WTC11 (cell line): ENCODE data around the gene ENTR1.

Experiments used
- ATF1 ChIP-seq: sonication (generic); formaldehyde crosslinking; IDR thresholded peaks from 2 replicates; pipeline ENCODE4 v1.8.1; 2023; ENCODE audit warnings: mild to moderate bottlenecking, moderate library complexity, missing genetic modification reagents
- EMX1 ChIP-seq: fragments of 250-450 bp; sonication (Bioruptor Pico); IDR thresholded peaks from 2 replicates; pipeline ENCODE4 v1.8.0; 2021; ENCODE audit warnings: mild to moderate bottlenecking
- PRRX2 ChIP-seq: fragments of 250-450 bp; sonication (Bioruptor Pico); IDR thresholded peaks from 2 replicates; pipeline ENCODE4 v1.8.0; 2021; ENCODE audit warnings: mild to moderate bottlenecking
- SMAD4 ChIP-seq: sonication (generic); formaldehyde crosslinking; IDR thresholded peaks from 2 replicates; pipeline ENCODE4 v1.8.0; 2022; ENCODE audit warnings: mild to moderate bottlenecking, missing genetic modification reagents
- TEAD1 ChIP-seq: sonication (generic); formaldehyde crosslinking; IDR thresholded peaks from 2 replicates; pipeline ENCODE4 v1.8.0; 2022; ENCODE audit warnings: mild to moderate bottlenecking, missing genetic modification reagents
- TP53 ChIP-seq: sonication (generic); formaldehyde crosslinking; IDR thresholded peaks from 2 replicates; pipeline ENCODE4 v1.8.1; 2023; ENCODE audit warnings: mild to moderate bottlenecking, missing genetic modification reagents
- ZNF138 ChIP-seq: sonication (generic); formaldehyde crosslinking; conservative IDR thresholded peaks from 2 replicates; pipeline ENCODE4 v1.8.1; 2022; ENCODE audit warnings: mild to moderate bottlenecking, moderate library complexity, missing genetic modification reagents
- ZNF232 ChIP-seq: sonication (generic); formaldehyde crosslinking; IDR thresholded peaks from 2 replicates; pipeline ENCODE4 v1.8.0; 2022; ENCODE audit warnings: mild to moderate bottlenecking, missing genetic modification reagents
- TF ChIP-seq, protein P1 (sequence below): fragments of 200-600 bp; IDR thresholded peaks from 2 replicates; pipeline ENCODE4 v1.8.0; 2022; ENCODE audit warnings: antibody characterized with exemption
- TF ChIP-seq, protein P2 (sequence below): sonication (generic); formaldehyde crosslinking; IDR thresholded peaks from 2 replicates; pipeline ENCODE4 v1.8.1; 2022; ENCODE audit warnings: low read depth, missing genetic modification reagents, borderline replicate concordance
- TF ChIP-seq, protein P3 (sequence below): sonication (generic); formaldehyde crosslinking; IDR thresholded peaks from 2 replicates; pipeline ENCODE4 v1.8.1; 2023; ENCODE audit warnings: mild to moderate bottlenecking, moderate library complexity, missing genetic modification reagents
- TF ChIP-seq, protein P4 (sequence below): sonication (generic); formaldehyde crosslinking; IDR thresholded peaks from 2 replicates; pipeline ENCODE4 v1.8.0; 2022; ENCODE audit warnings: mild to moderate bottlenecking, missing genetic modification reagents

DNA sequence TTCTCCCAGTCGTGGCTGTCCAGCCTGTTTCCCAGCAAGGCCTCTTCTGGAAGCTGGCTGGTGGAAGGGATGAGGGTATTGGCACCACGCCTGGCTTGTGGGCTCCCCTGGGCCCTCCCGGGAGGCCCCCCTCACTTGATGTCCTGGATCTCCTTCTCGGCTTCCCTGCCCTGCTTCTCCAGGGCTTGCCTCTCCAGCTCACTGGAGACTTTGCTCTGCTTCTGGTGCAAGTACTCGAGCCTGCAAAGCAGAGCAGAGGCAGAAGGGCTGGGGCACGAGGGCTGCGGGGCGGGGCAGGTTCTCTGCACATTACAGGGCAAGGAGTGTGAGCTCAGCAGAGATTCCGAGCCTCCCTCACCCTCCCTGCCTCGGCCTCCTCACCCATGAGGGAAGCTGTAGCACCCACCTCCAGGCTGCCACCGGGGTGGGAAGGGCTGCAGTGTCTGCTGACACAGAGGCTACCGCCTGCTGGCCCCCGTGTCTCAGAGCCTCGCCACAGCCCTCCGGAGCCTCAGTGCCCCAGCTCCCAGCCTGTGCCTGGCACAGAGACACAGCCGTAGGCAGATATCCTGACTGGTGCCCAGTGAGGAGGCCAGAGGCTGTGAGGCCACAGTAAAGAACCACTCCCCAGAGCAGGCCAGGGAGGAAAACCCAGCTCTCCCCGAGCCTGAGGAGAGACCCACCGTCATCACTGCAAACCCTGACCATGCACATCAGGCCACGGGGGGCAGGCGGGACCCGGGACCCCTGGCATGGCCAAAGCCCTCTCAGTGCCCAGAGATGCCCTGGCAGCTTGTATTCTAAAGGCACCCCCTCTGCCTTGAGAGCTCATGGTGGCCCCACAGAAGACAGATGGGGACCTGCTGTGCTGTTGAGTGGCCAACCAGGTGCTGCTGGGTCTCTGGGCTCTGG is 17.6 kb downstream of the ENTR1 start:
- TF ChIP-seq, protein P1, sequence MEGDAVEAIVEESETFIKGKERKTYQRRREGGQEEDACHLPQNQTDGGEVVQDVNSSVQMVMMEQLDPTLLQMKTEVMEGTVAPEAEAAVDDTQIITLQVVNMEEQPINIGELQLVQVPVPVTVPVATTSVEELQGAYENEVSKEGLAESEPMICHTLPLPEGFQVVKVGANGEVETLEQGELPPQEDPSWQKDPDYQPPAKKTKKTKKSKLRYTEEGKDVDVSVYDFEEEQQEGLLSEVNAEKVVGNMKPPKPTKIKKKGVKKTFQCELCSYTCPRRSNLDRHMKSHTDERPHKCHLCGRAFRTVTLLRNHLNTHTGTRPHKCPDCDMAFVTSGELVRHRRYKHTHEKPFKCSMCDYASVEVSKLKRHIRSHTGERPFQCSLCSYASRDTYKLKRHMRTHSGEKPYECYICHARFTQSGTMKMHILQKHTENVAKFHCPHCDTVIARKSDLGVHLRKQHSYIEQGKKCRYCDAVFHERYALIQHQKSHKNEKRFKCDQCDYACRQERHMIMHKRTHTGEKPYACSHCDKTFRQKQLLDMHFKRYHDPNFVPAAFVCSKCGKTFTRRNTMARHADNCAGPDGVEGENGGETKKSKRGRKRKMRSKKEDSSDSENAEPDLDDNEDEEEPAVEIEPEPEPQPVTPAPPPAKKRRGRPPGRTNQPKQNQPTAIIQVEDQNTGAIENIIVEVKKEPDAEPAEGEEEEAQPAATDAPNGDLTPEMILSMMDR: no peak
- TF ChIP-seq, protein P2, sequence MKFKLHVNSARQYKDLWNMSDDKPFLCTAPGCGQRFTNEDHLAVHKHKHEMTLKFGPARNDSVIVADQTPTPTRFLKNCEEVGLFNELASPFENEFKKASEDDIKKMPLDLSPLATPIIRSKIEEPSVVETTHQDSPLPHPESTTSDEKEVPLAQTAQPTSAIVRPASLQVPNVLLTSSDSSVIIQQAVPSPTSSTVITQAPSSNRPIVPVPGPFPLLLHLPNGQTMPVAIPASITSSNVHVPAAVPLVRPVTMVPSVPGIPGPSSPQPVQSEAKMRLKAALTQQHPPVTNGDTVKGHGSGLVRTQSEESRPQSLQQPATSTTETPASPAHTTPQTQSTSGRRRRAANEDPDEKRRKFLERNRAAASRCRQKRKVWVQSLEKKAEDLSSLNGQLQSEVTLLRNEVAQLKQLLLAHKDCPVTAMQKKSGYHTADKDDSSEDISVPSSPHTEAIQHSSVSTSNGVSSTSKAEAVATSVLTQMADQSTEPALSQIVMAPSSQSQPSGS (CRISPR knock-in tag): no peak
- TF ChIP-seq SMAD4 (no peak), TP53 (CRISPR knock-in tag) (no peak), TEAD1 (CRISPR knock-in tag) (no peak), ATF1 (CRISPR knock-in tag) (no peak), PRRX2 (CRISPR knock-in tag) (no peak), ZNF138 (CRISPR knock-in tag) (no peak), EMX1 (CRISPR knock-in tag) (no peak), ZNF232 (no peak)
- TF ChIP-seq, protein P3, sequence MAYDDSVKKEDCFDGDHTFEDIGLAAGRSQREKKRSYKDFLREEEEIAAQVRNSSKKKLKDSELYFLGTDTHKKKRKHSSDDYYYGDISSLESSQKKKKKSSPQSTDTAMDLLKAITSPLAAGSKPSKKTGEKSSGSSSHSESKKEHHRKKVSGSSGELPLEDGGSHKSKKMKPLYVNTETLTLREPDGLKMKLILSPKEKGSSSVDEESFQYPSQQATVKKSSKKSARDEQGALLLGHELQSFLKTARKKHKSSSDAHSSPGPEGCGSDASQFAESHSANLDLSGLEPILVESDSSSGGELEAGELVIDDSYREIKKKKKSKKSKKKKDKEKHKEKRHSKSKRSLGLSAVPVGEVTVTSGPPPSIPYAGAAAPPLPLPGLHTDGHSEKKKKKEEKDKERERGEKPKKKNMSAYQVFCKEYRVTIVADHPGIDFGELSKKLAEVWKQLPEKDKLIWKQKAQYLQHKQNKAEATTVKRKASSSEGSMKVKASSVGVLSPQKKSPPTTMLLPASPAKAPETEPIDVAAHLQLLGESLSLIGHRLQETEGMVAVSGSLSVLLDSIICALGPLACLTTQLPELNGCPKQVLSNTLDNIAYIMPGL (CRISPR knock-in tag): no peak
- TF ChIP-seq, protein P4, sequence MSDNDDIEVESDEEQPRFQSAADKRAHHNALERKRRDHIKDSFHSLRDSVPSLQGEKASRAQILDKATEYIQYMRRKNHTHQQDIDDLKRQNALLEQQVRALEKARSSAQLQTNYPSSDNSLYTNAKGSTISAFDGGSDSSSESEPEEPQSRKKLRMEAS (CRISPR knock-in tag): no peak
